Measurements from ENCODE around the gene C9. TPM values are rescaled to one million over a fixed set of nuclear protein-coding genes. Genes with fewer than 3 reads are reported as not detected.

The C9 gene
- total RNA-seq, 4 donors from 2014 or later = not detected

DNA sequence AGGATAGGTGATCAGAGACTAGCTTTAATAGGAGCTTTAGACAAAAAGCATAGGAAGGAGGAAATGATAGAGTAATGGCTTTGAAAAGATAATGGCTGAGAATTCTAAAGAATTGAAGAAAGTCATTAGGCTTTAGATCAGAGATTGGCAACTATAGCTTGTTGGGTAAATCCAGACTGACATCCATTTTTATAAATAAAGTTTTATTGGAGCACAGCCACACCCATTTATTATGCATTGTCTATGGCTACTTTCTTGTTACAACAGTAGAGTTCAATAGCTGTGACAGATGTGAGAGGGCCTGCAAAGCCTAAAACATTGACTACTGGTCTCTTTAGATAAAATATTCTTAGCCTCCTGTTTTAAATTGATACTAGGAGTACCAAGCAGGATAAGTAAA, 104.2 kb downstream of the C9 start:
- H3K27me3 ChIP-seq = no peaks in the 10 kb centered on the region
- H3K36me3 ChIP-seq = no peaks in the 10 kb centered on the region
- intact Hi-C loops (cut with DNase I) = no loop called here
- H3K27ac ChIP-seq = no peak overlapping the region
- no peaks in the 10 kb centered on the region for H3K4me1 ChIP-seq
- no peak overlapping the region for H3K4me3 ChIP-seq (replicated peaks in 1 of 3)
- H3K9me3 ChIP-seq = no peaks in the 10 kb centered on the region
- DNase-seq = no peak
- TF ChIP-seq, protein P1, sequence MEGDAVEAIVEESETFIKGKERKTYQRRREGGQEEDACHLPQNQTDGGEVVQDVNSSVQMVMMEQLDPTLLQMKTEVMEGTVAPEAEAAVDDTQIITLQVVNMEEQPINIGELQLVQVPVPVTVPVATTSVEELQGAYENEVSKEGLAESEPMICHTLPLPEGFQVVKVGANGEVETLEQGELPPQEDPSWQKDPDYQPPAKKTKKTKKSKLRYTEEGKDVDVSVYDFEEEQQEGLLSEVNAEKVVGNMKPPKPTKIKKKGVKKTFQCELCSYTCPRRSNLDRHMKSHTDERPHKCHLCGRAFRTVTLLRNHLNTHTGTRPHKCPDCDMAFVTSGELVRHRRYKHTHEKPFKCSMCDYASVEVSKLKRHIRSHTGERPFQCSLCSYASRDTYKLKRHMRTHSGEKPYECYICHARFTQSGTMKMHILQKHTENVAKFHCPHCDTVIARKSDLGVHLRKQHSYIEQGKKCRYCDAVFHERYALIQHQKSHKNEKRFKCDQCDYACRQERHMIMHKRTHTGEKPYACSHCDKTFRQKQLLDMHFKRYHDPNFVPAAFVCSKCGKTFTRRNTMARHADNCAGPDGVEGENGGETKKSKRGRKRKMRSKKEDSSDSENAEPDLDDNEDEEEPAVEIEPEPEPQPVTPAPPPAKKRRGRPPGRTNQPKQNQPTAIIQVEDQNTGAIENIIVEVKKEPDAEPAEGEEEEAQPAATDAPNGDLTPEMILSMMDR (IDR thresholded peaks at IDR 0.05) = no peak
- TF ChIP-seq POLR2A (IDR thresholded peaks at IDR 0.05) = no peak

DNA sequence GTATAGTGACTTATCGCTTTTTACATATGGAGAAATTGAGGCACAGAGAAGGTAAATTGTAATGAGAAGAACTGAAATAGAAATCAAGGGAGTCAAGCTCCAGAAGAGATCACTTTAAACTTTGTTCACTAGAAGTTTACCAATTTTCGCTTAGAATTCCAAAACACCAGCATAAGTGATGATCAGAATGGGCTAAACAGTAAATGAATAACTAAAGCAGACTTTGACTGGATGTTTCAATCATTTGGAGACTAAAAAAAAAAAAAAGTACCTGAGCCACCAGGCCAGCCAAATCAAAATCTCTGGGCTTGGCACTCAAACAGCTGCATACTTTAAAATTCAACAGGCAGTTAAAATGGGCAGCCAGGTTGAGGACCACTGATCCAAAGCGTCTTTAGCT, 106.7 kb downstream of the C9 start:
- H3K27me3 ChIP-seq = no peaks in the 10 kb centered on the region
- WGBS, 2 donors = 70 to 81% methylated on average over 3 of the region's 3 CpGs
- H3K4me3 ChIP-seq (replicated peaks in 1 of 3) = no peak overlapping the region
- H3K9me3 ChIP-seq = no peaks in the 10 kb centered on the region
- DNase-seq = no peak
- intact Hi-C loops (cut with DNase I) = no loop called here
- no peaks in the 10 kb centered on the region for H3K4me1 ChIP-seq
- TF ChIP-seq POLR2A (IDR thresholded peaks at IDR 0.05) = no peak
- TF ChIP-seq, protein P1 (IDR thresholded peaks at IDR 0.05) = no peak
- no peaks in the 10 kb centered on the region for H3K36me3 ChIP-seq
- H3K27ac ChIP-seq = no peak overlapping the region

DNA sequence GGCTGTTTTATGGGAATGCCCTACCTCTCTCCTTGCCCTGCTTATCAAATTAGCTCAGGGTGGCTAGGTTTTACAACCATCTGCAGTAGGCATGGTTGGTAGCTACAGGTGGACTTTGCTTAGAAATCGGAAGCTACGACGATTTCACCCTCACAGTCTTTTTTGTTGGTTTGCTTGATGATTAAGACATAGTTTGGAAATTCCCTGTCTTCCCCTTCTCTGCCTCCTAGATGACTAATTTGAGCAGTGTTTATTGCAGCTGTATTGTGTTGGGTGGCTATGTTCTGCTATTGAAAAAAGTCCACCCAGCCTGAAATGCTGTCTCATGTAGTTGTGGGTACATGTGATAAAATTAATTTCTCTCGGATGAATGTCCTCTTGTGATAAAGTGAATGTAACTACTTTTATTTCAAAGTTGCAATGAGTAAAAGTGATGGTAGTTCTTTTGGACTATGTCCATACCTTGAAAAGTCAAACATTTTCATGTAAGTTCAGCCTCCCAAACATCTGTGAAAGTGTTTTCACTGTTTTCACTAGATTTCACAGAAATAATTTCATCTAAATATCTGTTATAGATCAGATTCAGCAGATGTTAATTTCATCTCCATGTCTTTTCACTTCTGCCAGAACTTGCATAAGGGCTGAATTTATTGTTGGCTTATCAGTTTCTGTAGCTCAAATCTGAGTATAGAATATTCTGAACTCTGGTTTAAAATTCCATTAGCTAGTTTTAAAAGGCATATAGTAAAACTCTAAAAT, 107.6 kb downstream of the C9 start:
- H3K4me3 ChIP-seq (replicated peaks in 1 of 3) = no peak overlapping the region
- no peak for TF ChIP-seq POLR2A (IDR thresholded peaks at IDR 0.05)
- TF ChIP-seq, protein P1 (IDR thresholded peaks at IDR 0.05) = no peak
- no peak overlapping the region for H3K27ac ChIP-seq
- WGBS, 2 donors = 70 to 81% methylated on average over 4 of the region's 4 CpGs
- intact Hi-C loops (cut with DNase I) = no loop called here
- DNase-seq = no peak
- H3K9me3 ChIP-seq = no peaks in the 10 kb centered on the region
- H3K4me1 ChIP-seq = no peaks in the 10 kb centered on the region
- H3K27me3 ChIP-seq = no peaks in the 10 kb centered on the region
- no peaks in the 10 kb centered on the region for H3K36me3 ChIP-seq

DNA sequence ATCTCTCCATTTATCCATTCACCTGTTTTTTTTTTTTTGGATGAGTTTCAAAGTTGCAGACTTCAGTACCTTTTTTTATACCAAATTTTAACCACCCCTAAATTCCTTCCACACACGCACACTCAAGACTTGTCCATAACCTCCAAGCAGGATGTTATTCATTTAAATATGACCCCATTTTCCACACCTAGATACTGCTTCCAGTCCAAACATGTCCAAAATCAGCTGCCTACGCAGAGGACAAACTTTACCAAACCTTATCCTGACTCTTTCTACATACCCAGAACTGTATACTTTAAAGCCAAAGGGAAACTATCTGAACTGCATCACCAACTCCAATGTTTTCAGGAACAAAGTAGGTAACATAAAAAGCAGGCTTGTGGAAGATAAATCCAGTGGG, 108.9 kb downstream of the C9 start:
- Histone ChIP-seq H3K4me3 (replicated peaks in 1 of 3) (no peak overlapping the region), H3K9me3 (no peaks in the 10 kb centered on the region), H3K27me3 (no peaks in the 10 kb centered on the region), H3K36me3 (no peaks in the 10 kb centered on the region), H3K4me1 (no peaks in the 10 kb centered on the region), H3K27ac (no peak overlapping the region)
- no peak for TF ChIP-seq POLR2A (IDR thresholded peaks at IDR 0.05)
- TF ChIP-seq, protein P1 (IDR thresholded peaks at IDR 0.05) = no peak
- no peak for DNase-seq
- WGBS, 2 donors = 97% methylated on average over 2 of the region's 2 CpGs
- intact Hi-C loops (cut with DNase I) = no loop called here

DNA sequence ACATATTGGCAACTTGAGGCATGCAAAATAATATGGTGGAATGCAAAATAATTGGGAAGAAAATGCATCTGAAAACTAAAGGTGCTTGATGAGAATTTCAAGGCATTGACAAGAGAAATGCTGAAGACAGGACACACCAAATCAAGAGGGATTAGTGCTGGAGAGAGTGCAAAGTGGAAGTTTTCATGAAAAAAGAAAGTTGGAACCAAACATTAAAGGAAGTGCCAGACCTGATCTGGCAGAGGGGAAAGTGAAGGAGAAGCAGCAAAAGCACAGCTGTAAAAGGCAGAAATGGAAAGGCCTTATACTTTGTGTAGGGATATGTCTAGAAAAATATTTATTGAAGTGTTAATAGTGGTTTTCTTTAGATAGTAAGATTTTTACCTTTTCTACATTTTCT, 109.6 kb downstream of the C9 start:
- Histone ChIP-seq H3K9me3 (no peaks in the 10 kb centered on the region), H3K27ac (no peak overlapping the region), H3K4me3 (replicated peaks in 1 of 3) (no peak overlapping the region), H3K27me3 (no peaks in the 10 kb centered on the region), H3K36me3 (no peaks in the 10 kb centered on the region), H3K4me1 (no peaks in the 10 kb centered on the region)
- intact Hi-C loops (cut with DNase I) = no loop called here
- TF ChIP-seq, protein P1 (IDR thresholded peaks at IDR 0.05) = no peak
- TF ChIP-seq POLR2A (IDR thresholded peaks at IDR 0.05) = no peak
- DNase-seq = no peak
